HG03521 (cell line): ENCODE measurements around the gene SEC11A.
"Not testable (repeated sequence)": the region's sequence is repeated elsewhere in the genome, so short reads cannot be mapped to it uniquely, and the experiment has no call there.

Experiments
- ATAC-seq: cut with Tn5 transposase; IDR thresholded peaks from one replicate; pipeline ENCODE4 v1.9.1; 2021; ENCODE audit warnings: mild to moderate bottlenecking, moderate library complexity; ENCODE audit not compliant: unreplicated experiment

Gene SEC11A

DNA sequence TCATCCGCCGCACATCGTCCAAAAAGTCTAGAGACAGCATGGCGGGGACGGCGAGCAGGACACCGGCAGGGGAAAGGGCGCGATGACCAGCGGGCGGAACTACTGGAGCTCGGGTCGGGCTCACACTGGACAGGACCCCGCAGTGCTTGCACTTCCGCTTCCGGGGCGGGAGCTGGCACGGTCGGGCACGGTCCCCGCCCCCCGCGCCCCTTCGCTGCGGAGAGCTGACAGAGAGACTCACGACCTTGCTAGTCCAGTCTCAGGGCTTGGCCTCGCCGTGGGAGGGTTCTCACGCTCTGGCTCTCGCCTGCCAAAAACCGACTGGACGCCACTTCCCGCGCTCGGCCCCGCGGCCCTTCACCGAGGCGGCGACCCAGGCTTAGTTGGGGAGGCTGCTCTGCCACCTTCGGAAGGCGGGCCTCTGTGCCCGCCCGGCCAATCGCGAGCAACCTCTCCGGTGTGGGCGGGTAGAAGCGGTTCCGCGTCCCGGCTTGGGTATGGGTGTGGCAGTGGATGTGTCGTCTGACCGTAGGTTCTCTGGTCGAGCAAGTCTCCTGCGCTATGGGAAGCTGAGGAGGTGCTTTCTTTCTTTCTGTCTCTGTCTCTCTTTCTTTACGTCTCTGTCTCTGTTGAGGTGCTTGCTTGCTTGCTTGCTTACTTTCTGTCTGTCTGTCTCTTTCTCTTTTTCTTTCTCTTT lies at the start of gene SEC11A:
SEC11A (minus strand) TSS at position 104 of the 697 bp plus-strand sequence; CDS start at position 40, 64 bp downstream.
- peak; percentile 92 for ATAC-seq

DNA sequence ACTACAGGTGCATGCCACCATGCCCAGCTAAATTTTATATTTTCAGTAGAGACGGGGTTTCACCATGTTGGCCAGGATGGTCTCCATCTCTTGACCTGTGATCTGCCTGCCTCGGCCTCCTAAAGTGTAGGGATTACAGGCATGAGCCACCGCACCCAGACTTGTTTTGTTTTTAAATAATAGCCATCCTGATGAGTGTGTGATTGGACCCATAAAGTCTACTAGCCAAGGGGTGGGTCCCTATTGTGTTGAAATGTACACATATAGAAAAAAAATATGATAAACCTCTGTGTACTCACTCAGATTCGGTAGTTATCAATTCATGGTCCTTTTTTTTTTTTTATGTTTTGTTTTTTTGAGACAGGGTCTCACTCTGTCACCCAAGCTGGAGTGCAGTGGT lies 49.7 kb upstream of the SEC11A start:
- no peak for ATAC-seq

DNA sequence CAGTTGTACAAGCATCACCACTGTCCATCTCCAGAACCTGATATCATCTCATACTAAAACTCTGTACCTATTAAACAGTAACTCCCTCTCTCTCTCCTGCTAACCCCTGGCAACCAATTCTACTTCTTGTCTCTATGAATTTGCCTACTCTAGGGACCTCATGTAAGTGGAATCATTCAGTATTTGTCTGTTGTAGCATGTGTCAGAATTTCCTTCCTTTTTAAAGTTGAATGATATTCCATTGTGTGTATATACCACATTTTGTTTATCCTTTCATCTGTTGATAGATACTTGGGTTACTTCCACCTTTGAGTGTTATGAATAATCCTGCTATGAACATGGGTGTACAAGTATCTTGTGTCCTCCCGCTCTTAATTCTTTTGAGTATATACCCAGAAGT lies 49.0 kb upstream of the SEC11A start:
- ATAC-seq, result no peak

DNA sequence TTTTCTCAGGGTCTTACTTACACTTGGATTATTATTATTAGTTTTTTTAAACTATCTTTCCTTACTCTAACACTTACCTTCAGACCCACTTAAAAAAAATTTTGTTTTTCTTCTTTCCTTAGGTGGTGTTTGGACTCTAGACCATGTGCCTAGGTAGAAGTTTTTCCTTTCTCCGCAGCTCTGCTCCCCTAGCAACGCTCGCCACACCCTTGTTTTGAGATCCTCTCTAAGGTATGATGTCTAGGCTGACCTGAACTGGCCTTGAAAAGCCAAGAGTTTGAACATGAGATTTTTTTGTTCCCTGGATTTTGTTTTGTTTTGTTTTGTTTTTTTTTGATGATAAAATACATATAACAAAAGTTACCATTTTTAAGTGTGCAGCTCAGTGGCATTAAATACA lies 48.6 kb upstream of the SEC11A start:
- ATAC-seq, result no peak

DNA sequence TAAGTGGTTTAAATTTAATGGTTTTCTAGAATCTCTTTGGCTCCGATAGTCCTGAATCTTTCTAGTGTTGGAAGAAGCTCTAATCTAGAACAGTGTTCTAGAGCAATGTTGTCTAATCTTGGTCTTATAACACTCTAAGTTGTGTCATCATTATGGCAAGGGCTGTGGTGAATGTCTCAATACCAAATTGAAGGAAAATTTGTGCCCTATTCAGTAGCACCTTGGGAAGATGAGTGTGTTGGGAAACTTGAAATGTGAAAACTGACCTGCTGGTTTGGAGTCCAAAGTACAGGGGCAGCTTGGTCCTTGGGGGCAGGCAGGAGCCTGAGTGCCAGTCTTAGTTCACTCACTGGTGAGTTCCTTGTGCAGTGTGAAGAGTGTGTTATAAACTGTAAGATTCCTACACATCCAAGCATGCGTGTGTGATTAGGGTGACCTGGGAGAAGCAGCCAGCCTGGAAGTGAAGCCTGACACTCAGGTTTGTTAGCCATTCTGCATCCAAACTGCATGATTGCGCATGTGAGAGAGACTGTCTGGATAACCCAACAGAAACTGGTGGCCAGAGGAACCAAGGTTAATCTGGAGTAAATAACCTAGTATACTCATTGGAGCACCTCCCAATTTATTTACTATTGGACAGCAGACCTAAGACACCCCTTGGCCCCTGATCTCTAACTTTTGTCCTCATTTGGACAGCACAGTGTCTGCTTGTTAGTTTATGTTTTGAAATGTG lies 47.1 kb upstream of the SEC11A start:
- ATAC-seq, result no peak

DNA sequence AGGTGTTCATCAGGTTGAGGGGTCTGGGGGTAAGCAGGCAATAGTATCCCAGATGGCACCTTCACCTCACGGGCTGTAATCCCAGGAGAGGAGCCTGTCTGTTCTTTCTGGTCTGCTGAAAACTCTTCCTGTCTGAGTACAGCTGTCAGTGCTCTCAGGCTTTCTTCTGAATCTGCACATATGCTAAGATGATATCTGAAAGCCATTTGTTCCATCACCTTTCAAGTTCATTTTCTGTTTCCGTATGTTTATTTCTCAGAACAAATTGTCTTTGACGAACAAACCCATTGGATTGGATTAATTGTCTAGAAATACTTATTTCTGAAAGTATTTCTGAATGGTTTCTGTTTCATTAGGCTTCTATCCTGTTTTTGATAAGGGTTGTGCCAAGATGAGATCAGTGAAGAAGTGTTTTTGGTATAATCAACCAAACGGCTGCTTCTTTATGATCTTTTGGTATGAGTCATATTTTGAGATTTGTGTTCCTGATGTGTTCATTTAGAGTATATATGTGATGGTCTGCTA lies 45.7 kb upstream of the SEC11A start:
- ATAC-seq, result no peak

DNA sequence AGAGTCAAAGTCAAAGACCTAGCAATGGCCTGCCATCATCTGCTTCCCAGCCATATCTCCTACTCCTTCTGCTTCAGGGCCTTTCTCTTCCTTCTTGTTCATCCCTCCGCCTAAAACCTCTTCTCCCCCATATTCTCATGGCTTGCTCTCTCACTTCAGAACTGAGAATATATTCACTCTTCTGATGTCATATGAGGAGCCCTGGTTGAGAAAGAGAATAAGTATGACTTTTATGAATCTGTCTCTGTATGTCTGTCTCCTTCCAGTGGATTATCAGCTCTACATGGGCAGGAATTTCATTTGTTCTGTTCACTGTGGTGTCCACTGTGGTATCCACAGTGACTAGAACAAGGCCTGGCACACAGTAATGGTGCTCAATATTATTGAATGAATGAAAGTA lies 44.3 kb upstream of the SEC11A start:
- no peak for ATAC-seq

DNA sequence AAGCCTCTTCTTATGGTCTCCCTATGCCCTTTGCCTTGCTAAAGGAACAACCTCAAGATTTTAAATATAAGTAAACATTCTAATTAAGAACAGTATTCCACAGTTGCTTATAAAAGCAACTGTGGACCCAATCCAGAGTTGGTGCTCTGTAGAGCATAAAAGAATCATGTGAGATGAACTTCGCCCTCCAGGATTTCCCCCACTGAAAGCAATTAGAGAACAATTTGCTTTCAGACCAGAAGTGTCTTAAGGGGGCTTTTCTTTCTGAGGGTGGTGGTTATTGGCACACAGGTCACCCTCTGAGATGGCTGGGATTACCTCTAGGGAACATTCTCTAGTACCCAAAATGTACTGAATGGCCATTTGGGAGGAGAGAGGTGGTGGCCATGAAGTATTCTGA lies 43.1 kb upstream of the SEC11A start:
- ATAC-seq, result no peak

DNA sequence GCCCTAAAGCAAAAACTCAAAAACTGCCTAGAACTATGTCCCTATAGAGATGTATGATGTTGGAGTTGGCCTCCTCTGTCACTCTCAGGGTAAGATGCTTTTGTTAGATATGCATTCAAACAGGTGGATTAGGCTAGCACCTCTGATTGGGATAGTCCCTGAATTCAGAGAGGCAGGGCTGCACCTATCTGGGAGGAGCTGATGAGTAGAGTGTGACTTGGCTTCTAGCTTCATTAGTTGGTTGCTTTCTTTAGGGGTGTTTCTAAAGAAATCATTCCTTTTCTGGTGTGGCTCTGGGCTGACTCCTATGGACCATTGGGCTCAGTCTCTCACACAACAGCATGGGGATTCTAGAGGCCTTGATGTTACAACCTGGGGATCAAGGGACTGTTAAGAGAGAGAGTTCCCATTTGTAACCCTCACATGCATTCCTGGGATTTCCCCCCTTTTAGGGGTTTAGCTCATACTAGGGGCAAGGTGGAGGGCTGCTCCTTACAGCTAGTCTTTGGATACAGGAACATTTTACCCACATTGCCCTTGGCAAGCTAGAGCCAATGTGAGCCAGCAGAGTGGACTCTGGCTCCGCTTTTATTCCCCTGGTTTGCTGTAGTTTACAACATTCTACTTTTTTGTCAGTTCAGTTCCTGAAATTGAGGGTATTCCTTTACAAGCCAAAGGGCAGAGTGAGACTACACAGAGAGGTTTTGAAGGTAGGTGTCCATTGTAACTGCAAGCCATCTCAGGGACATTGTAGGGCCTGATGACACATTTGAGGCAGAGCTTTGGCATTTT lies 40.0 kb upstream of the SEC11A start:
- ATAC-seq, result no peak

DNA sequence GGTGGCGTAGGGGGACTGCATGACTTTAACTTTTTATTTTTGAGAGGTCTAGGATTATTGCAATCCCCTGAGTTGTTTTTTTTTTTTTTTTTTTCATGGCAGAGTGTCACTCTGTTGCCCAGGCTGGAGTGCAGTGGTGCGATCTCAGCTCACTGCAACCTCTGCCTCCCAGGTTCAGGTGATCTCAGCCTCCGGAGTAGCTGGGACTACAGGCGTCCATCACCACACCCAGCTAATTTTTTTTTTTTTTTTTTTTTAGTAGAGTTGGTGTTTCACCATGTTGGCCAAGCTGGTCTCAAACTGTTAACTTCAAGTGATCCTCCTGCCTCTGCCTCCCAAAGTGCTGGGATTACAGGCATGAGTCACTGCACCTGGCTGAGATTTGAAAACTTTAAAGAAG lies 39.0 kb upstream of the SEC11A start:
- ATAC-seq, result not testable (repeated sequence)

DNA sequence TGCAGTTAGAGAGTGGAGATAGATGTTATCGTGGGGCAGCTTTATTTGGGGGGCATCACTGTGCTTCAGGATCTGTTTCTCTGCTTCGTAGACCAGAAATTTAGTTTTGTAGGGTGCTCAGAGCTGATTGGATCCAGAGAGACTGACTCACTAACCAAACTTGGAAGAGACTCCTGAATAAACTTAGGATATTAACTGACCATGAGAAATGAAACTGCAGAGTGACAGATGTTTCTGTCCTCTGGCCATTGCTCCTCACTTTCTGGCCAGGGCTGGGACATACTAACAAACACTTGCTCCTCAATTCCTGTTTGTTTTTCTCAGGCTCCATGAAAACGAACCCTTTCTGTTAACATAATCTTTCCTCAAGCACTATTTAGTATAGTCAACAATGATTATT lies 36.8 kb upstream of the SEC11A start:
- no peak for ATAC-seq

DNA sequence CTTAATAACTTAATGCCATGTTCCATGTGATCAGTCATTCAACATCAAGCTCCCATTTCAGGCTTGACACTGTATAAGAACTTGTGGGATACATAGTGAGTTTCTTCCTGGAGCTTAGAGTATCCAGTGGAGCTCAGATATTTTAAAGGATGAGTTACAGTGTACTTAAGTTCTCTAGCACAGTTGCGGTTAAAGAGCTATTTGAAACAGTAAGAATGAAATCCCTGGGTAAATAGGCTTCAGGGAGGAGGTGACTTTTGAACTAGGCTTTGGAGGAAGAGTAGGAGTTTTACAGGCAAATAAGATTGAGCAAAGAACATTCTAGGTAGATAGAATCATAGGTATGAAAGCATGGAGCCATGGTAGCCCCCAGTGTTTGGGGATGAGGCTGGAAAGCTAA lies 36.3 kb upstream of the SEC11A start:
- ATAC-seq, result no peak

DNA sequence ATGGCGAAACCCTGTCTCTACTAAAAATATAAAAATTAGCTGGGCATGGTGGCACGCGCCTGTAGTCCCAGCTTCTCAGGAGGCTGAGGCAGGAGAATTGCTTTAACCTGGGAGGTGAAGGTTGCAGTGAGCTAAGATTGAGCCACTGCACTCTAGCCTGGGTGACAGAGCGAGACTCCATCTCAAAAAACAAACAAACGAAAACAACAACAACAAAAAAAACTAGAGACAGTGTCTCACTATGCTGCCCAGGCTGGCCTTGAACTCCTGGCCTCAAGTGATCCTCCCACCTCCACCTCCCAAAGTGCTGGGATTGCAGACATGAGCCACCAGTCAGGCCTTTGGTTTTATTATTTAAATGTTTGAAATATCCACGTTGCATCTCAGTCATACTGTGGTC lies 35.8 kb upstream of the SEC11A start:
- not testable (repeated sequence) for ATAC-seq

DNA sequence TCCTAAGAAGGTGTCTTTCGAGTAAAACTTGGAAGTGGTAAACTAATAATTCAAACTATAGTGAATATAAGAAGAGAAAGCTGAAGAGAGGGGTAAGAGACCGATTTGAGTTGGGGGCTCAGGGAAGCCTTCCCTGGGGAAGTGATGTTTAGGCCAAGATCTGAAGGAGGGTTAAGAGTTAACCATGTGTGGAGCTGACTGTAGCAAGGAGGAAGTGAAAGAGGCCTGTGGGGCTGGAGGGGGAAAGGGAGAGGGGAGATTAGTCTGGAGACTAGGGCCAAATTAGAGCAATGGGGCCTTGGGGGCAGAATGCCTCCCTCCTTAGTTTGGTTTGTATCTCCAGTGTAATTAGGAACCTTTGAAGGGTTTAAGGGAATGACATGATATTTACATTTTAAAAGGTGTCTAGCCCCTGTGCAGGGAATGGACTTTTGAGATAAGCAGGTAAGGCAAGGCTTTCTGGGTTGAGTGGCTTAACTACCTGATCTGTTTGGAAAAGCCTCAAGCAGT lies 34.7 kb upstream of the SEC11A start:
- ATAC-seq, result no peak

DNA sequence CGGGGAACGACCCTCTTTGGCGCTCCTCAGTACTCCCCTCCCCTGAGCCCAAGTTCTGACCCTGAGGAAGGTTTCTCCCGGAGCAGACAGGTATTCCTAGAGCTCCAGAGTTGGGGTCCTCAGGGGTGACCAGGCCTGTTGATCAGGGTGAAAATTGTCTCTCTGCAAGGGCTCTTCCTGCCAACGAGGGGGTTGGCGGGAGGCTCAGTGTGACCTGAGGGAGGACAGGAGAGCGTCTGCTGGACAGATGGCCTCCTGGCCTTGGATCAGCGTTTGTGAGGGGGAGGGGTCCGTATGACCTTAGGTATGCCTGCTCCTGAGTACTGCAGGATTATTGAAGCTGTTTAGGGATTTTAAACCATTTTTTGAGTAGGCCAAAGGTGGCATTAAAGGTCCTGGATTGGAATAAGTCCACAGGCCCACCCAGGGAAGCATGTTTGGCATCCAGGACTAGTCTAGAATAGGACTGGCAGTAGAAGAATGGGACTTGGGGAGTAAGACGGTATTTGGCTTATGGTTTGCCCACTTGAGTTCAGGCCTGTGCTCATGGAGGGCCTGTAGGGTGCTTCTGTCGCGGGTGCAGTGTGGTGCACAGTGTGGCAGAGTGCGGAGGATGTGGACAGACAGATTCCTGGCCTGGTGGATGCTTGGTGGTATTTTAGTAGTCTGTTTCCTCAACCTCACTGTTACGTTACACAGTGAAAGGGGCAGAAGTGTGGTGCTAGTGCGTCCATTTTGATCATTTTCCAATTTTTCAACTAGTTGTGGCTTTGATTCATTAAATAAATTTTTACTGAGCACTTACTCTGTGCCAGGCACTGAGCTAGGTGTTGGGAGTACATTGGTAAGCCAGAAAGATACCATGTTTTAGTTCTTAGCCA lies 33.4 kb upstream of the SEC11A start:
- peak; percentile 1 for ATAC-seq

DNA sequence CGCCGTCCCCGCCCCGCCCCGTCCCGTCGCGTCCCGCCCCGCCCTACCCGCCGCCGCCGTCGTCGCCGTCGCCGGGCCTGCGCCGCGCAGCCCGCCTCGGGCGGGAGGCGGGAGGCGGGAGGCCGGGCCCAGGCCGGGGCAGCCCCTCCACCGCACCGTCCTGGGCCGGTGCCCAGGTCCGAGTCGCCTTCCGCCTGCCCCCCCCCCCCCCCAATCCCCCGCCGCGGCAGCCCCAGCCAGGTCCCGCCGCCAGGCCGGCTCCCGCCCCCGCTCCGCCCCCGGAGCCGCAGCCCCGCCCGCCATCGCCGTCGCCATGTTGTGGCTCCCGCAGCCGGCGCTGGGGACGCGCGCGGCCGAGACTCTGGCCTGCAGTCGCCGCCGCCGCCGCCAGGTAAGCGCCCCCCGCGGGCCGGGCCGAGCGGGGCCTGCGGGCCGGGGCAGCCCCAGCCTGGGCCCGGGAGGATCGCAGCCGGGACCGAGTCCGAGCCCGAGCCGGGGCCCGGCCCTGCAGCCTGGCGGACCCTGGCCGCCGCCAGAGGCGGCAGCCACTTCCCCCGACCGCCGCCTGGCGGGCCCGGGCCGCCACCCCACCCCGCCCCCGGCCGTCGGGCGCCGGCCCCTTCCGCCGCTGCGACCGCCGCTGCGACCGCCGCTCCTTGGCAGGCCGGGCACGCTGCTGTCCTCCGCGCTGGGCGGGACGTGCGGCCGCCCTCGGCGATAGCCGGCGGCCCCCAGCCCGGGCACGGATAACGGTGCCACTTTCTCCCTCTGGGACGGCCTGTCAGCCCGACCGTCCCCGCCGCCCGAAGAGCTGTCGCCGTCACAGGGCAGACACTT lies 32.6 kb upstream of the SEC11A start, which contains the start of gene ZNF592:
ZNF592 (plus strand) TSS at position 319 of the 837 bp plus-strand sequence. CDS start 34,084 bp downstream, outside the sequence.
- peak; percentile 51 for ATAC-seq

DNA sequence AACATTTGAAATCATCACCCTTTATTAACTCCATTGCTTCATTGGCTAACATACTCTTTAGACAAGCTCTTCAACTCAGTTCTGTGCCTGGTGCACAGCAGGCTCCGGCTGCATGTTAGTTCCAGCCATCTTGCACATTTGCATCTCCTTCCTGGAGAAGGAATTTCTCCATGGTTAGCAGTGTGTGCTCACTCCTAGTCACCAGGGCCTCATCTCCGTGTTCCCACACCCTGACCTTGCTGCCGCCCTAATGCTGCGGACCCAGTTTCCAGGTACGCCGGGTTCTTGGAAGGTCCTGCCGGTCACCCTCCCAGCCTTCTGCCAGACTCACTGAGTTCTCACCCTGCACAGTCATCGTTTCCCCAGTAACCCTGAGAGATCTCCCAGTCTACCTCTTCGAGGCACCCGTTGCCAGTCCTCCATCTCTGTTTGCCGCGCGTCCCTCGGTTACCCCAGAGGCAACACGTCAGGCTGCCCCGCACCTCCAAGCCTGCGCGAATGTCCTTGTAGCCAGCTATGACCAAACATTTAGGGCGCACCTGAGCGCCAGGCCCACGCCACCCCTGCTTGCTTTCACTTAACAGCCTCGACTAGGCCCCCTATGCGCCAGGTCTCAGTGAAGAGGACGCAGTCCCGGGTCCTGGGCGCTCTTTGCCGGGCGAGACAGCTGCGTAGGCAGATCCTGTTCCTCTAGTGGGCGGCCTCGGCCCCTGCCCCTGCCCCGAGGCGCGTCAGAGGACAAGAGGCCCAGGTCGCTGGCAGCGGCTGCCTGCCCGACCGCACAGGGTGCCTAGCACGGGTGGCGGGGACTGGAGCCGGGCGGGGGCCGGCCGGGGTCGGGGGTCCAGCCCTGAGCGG lies 31.7 kb upstream of the SEC11A start:
- ATAC-seq, result peak; percentile 37

DNA sequence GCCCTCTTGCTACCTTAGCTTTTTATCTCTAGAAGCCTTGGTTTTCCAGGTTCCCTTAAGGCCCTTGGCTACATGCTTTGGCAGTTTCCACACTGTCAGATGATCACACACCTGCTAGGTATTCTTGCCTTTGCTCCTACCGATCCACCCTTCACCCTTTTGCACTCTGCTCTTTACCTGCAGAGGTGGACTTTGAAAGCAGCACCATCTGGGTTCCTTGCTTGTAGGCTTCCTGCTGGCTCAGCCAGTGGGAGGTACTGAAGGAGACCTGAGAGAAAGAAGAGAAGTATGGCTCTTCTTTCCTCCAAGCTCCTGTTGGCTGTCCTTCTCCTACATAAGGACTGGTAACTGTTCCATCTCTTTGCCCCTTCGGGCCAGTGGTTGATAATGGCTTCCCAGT lies 25.2 kb upstream of the SEC11A start:
- no peak for ATAC-seq
